ENCODE data around the gene ZIC1.

Gene ZIC1

GRCh38 chr3:147424581-147425387 lies 15.6 kb downstream of the ZIC1 start:
- TF ChIP-seq TEAD4 (IDR thresholded peaks at IDR 0.05) (no peak), TCF12 (IDR thresholded peaks at IDR 0.05; ENCODE audit: low read depth) (no peak), MAX (IDR thresholded peaks at IDR 0.05) (no peak), YY1 (IDR thresholded peaks at IDR 0.05; ENCODE audit: low read depth) (no peak), EGR1 (IDR thresholded peaks at IDR 0.05) (no peak), REST (IDR thresholded peaks at IDR 0.05; ENCODE audit: low read depth) (no peak), FOXM1 (IDR thresholded peaks at IDR 0.05; ENCODE audit: borderline replicate concordance, low read depth) (no peak)

GRCh38 chr3:147425388-147425850 lies 16.3 kb downstream of the ZIC1 start:
- TF ChIP-seq EGR1 (IDR thresholded peaks at IDR 0.05) (no peak), EP300 (IDR thresholded peaks at IDR 0.05; ENCODE audit: borderline replicate concordance) (no peak), REST (IDR thresholded peaks at IDR 0.05; ENCODE audit: low read depth) (no peak), TCF12 (IDR thresholded peaks at IDR 0.05; ENCODE audit: low read depth) (no peak), CEBPB (IDR thresholded peaks at IDR 0.05) (no peak), RAD21 (IDR thresholded peaks at IDR 0.05; ENCODE audit: low read depth) (no peak), CREB1 (IDR thresholded peaks at IDR 0.05; ENCODE audit: low read depth) (no peak), FOXM1 (IDR thresholded peaks at IDR 0.05; ENCODE audit: borderline replicate concordance, low read depth) (no peak), YY1 (IDR thresholded peaks at IDR 0.05; ENCODE audit: low read depth) (no peak), ZBTB7A (IDR thresholded peaks at IDR 0.05; ENCODE audit: low read depth) (no peak), NFIC (IDR thresholded peaks at IDR 0.05) (no peak), TEAD4 (IDR thresholded peaks at IDR 0.05) (no peak), TAF1 (IDR thresholded peaks at IDR 0.05; ENCODE audit: low read depth) (no peak), MAX (IDR thresholded peaks at IDR 0.05) (no peak)
- TF ChIP-seq, protein P1, sequence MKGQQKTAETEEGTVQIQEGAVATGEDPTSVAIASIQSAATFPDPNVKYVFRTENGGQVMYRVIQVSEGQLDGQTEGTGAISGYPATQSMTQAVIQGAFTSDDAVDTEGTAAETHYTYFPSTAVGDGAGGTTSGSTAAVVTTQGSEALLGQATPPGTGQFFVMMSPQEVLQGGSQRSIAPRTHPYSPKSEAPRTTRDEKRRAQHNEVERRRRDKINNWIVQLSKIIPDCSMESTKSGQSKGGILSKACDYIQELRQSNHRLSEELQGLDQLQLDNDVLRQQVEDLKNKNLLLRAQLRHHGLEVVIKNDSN (IDR thresholded peaks at IDR 0.05), result no peak

GRCh38 chr3:147426931-147427330 lies 17.8 kb downstream of the ZIC1 start:
- TF ChIP-seq, protein P1 (IDR thresholded peaks at IDR 0.05), result no peak
- TF ChIP-seq MAX (IDR thresholded peaks at IDR 0.05), result no peak
- TF ChIP-seq EGR1 (IDR thresholded peaks at IDR 0.05), result no peak
- no peak for TF ChIP-seq NFIC (IDR thresholded peaks at IDR 0.05)
- TF ChIP-seq EP300 (IDR thresholded peaks at IDR 0.05; ENCODE audit: borderline replicate concordance), result no peak
- TF ChIP-seq FOXM1 (IDR thresholded peaks at IDR 0.05; ENCODE audit: borderline replicate concordance, low read depth), result no peak
- TF ChIP-seq TCF12 (IDR thresholded peaks at IDR 0.05; ENCODE audit: low read depth), result no peak
- no peak for TF ChIP-seq ZBTB7A (IDR thresholded peaks at IDR 0.05; ENCODE audit: low read depth)
- no peak for TF ChIP-seq YY1 (IDR thresholded peaks at IDR 0.05; ENCODE audit: low read depth)
- no peak for TF ChIP-seq TAF1 (IDR thresholded peaks at IDR 0.05; ENCODE audit: low read depth)
- TF ChIP-seq CEBPB (IDR thresholded peaks at IDR 0.05), result no peak
- TF ChIP-seq RAD21 (IDR thresholded peaks at IDR 0.05; ENCODE audit: low read depth), result no peak
- TF ChIP-seq REST (IDR thresholded peaks at IDR 0.05; ENCODE audit: low read depth), result no peak
- no peak for TF ChIP-seq TEAD4 (IDR thresholded peaks at IDR 0.05)
- TF ChIP-seq CREB1 (IDR thresholded peaks at IDR 0.05; ENCODE audit: low read depth), result no peak

GRCh38 chr3:147427746-147428145 lies 18.6 kb downstream of the ZIC1 start:
- TF ChIP-seq EGR1 (IDR thresholded peaks at IDR 0.05) (no peak), TEAD4 (IDR thresholded peaks at IDR 0.05) (no peak), YY1 (IDR thresholded peaks at IDR 0.05; ENCODE audit: low read depth) (no peak), NFIC (IDR thresholded peaks at IDR 0.05) (no peak), TAF1 (IDR thresholded peaks at IDR 0.05; ENCODE audit: low read depth) (no peak), TCF12 (IDR thresholded peaks at IDR 0.05; ENCODE audit: low read depth) (no peak), RAD21 (IDR thresholded peaks at IDR 0.05; ENCODE audit: low read depth) (no peak), REST (IDR thresholded peaks at IDR 0.05; ENCODE audit: low read depth) (no peak), EP300 (IDR thresholded peaks at IDR 0.05; ENCODE audit: borderline replicate concordance) (no peak), CEBPB (IDR thresholded peaks at IDR 0.05) (no peak), MAX (IDR thresholded peaks at IDR 0.05) (no peak), CREB1 (IDR thresholded peaks at IDR 0.05; ENCODE audit: low read depth) (no peak), FOXM1 (IDR thresholded peaks at IDR 0.05; ENCODE audit: borderline replicate concordance, low read depth) (no peak)
- TF ChIP-seq, protein P1 (IDR thresholded peaks at IDR 0.05), result no peak

All from Ishikawa (cell line).